PC-3 (cell line): ENCODE data around the gene PPIL4. TPM values are rescaled to one million over a fixed set of nuclear protein-coding genes. Genes with fewer than 3 reads are reported as not detected.
A peak's percentile ranks its signal among the peaks of the same experiment; 100 is the strongest.

ENCODE experiments used
- ATAC-seq: fragments of 200-7000 bp; cut with Tn5 transposase; 2 replicates; pipeline ENCODE4 v1.9.1; 2020; ENCODE audit warnings: mild to moderate bottlenecking, moderate library complexity
- BruUV-seq: library from RNA; stranded (reverse); fragments of 400-500 nt; replicated peaks from 2 replicates; lab custom pipeline; 2021; lab: Mats Ljungman, UMichigan
- CTCF ChIA-PET: fragments of 300-600 bp; sonication (Branson Sonifier 250); formaldehyde crosslinking; loops from one replicate; lab custom pipeline; 2022; ENCODE audit warnings: antibody characterized with exemption; lab: Charles Lee
- POLR2A ChIA-PET: fragments of 300-600 bp; sonication (Branson Sonifier 250); formaldehyde crosslinking; loops from one replicate; lab custom pipeline; 2022; ENCODE audit warnings: antibody characterized with exemption; ENCODE audit not compliant: unreplicated experiment; lab: Charles Lee
- DNase-seq: peaks from one replicate; pipeline ENCODE4 v3.0.0-alpha.2; 2015
- H2AFZ ChIP-seq: fragments of 300-600 bp; sonication (generic); 2 replicates; pipeline ENCODE4 v1.6.0; 2016; ENCODE audit warnings: antibody characterized with exemption, low read length
- H3F3A ChIP-seq: fragments of 300-600 bp; sonication (generic); one replicate; pipeline ENCODE4 v1.6.0; 2017; ENCODE audit warnings: antibody characterized with exemption, low read length, control low read depth, mild to moderate bottlenecking; ENCODE audit not compliant: unreplicated experiment
- H3K27ac ChIP-seq: fragments of 300-600 bp; sonication (generic); 2 replicates; pipeline ENCODE4 v1.5.1; 2016; ENCODE audit warnings: mild to moderate bottlenecking, low read length
- H3K27me3 ChIP-seq: fragments of 300-600 bp; sonication (generic); 2 replicates; pipeline ENCODE4 v1.6.1; 2016; ENCODE audit warnings: low read length, mixed read lengths
- H3K36me3 ChIP-seq: fragments of 300-600 bp; sonication (generic); 2 replicates; pipeline ENCODE4 v1.6.1; 2016; ENCODE audit warnings: low read depth, mixed run types, low read length, mixed read lengths
- H3K4me1 ChIP-seq: fragments of 300-600 bp; sonication (generic); 2 replicates; pipeline ENCODE4 v1.5.1; 2016; ENCODE audit warnings: low read length; ENCODE audit not compliant: insufficient read depth
- H3K4me2 ChIP-seq: fragments of 300-600 bp; sonication (generic); 2 replicates; pipeline ENCODE4 v1.6.0; 2016; ENCODE audit warnings: low read length
- H3K4me3 ChIP-seq: fragments of 300-600 bp; sonication (generic); 2 replicates; pipeline ENCODE4 v1.5.1; 2016; ENCODE audit warnings: mild to moderate bottlenecking, low read length, mixed read lengths
- H3K79me2 ChIP-seq: fragments of 300-600 bp; sonication (generic); 2 replicates; pipeline ENCODE4 v1.6.1; 2017; ENCODE audit warnings: low read length, mixed read lengths
- H3K9ac ChIP-seq: fragments of 300-600 bp; sonication (generic); 2 replicates; pipeline ENCODE4 v1.6.0; 2016; ENCODE audit warnings: mild to moderate bottlenecking, low read length
- H3K9me2 ChIP-seq: fragments of 300-600 bp; sonication (generic); replicated peaks from 2 replicates; pipeline ENCODE4 v1.6.1; 2016; ENCODE audit warnings: mixed run types, low read length, mixed read lengths
- H3K9me3 ChIP-seq: fragments of 300-600 bp; sonication (generic); 2 replicates; pipeline ENCODE4 v1.6.1; 2016; ENCODE audit warnings: low read length, mixed read lengths
- H4K20me1 ChIP-seq: fragments of 300-600 bp; sonication (generic); 2 replicates; pipeline ENCODE4 v1.6.1; 2016; ENCODE audit warnings: low read length, mixed read lengths
- EZH2 ChIP-seq: fragments of 300-600 bp; sonication (generic); IDR thresholded peaks from one replicate; pipeline ENCODE4 v1.6.1; 2017; ENCODE audit warnings: antibody characterized with exemption, mild to moderate bottlenecking, low read length; ENCODE audit not compliant: unreplicated experiment
- EZH2phosphoT487 ChIP-seq: fragments of 300-600 bp; sonication (generic); IDR thresholded peaks from 2 replicates; pipeline ENCODE4 v1.6.1; 2018; ENCODE audit warnings: mild to moderate bottlenecking, antibody characterized with exemption, low read length, borderline replicate concordance
- intact Hi-C: fragments of 100-400 bp; cut with micrococcal nuclease; formaldehyde crosslinking; loops from 2 replicates; pipeline ENCODE4 v1.9.0; 2023
- total RNA-seq: library from RNA; depleted of rRNA; stranded (reverse); fragments of >200 nt; gene quantifications from 2 replicates; pipeline ENCODE4 v1.2.3, GENCODE V29; 2014; rRNA removed
- TF ChIP-seq, protein P1 (sequence below): fragments of 300-600 bp; sonication (generic); conservative IDR thresholded peaks from 2 replicates; pipeline ENCODE4 v1.5.1; 2017; ENCODE audit warnings: antibody characterized with exemption, low read depth, mild to moderate bottlenecking, low read length

PPIL4 gene
- total RNA-seq, 1 experiment from 2014 or later = 12.8 TPM

DNA sequence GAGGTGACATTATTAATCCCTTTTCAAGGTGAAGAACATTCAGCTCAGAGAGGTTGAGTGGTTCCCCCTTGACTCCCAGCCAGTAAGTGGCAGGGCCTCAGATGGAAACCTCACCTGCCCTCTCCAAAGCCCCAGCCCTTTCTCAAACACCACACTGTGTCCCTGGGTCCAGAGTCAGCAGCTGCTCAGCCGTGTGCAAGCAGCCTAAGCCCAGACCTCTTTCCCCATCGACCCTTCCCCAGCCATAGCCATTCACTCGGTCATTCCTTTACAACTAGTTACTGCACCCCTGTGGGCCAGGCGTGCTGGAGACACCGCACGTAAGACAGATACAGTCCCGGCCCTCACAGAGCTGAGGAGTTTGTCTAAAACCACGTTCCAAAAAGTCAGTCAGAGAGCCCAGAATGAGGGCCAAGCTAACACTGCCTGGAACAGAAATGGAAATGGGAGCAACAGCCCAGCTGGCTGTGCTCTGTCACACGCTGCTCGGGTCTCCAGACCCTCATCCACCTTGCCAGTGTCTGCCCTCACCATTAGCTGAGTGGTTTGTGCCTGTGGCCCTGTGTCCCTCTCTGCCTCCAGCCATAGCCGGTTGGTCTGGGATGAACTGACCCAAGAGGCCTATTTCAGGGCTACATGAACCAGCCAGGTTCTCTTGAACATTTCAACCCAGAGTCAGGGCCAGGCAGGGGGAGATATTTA is 90.7 kb downstream of the PPIL4 start:
- H3K4me3 ChIP-seq = no peak overlapping the region
- H3K9me3 ChIP-seq = no peaks in the 10 kb centered on the region
- no peaks in the 10 kb centered on the region for H3K9me2 ChIP-seq
- ATAC-seq = no peak
- no peak overlapping the region for H3K9ac ChIP-seq
- POLR2A ChIA-PET = interaction anchor here (0.6 kb wide), 1 partner anchor 15 kb away, joined by 5 read pairs; no protein-coding TSS in a partner anchor
- TF ChIP-seq EZH2 (no peak), EZH2phosphoT487 (no peak)
- TF ChIP-seq, protein P1, sequence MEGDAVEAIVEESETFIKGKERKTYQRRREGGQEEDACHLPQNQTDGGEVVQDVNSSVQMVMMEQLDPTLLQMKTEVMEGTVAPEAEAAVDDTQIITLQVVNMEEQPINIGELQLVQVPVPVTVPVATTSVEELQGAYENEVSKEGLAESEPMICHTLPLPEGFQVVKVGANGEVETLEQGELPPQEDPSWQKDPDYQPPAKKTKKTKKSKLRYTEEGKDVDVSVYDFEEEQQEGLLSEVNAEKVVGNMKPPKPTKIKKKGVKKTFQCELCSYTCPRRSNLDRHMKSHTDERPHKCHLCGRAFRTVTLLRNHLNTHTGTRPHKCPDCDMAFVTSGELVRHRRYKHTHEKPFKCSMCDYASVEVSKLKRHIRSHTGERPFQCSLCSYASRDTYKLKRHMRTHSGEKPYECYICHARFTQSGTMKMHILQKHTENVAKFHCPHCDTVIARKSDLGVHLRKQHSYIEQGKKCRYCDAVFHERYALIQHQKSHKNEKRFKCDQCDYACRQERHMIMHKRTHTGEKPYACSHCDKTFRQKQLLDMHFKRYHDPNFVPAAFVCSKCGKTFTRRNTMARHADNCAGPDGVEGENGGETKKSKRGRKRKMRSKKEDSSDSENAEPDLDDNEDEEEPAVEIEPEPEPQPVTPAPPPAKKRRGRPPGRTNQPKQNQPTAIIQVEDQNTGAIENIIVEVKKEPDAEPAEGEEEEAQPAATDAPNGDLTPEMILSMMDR = no peak
- no peaks in the 10 kb centered on the region for H3K27me3 ChIP-seq
- H2AFZ ChIP-seq = no peak overlapping the region
- no peaks in the 10 kb centered on the region for H4K20me1 ChIP-seq
- no peaks in the 10 kb centered on the region for H3K79me2 ChIP-seq
- intact Hi-C loops = no loop called here
- no TSS peak for BruUV-seq
- H3K27ac ChIP-seq = no peak overlapping the region
- CTCF ChIA-PET = no interaction called here
- H3K4me1 ChIP-seq = peaks cover 14% of the 10 kb centered on the region
- no peaks in the 10 kb centered on the region for H3F3A ChIP-seq
- H3K36me3 ChIP-seq = no peaks in the 10 kb centered on the region
- 0 out of 2 replicates have a peak overlapping the region, but pooled peaks have one; percentile 49 for H3K4me2 ChIP-seq
- DNase-seq = no peak

Other genes with a start within 250 kb of the PPIL4 start
- 14.7 and 18.5 TPM in 2 replicates for gene TAB2, start 228.3 kb downstream of the PPIL4 start, total RNA-seq
- 0.69 TPM in 1 of 2 replicates, not detected in the other for gene SUMO4, start 145.8 kb downstream of the PPIL4 start, total RNA-seq
- not detected in 2 replicates for gene ZC3H12D, start 61.0 kb downstream of the PPIL4 start, total RNA-seq
- gene GINM1, start 20.3 kb upstream of the PPIL4 start, total RNA-seq = 15.0 and 19.2 TPM in 2 replicates
- gene KATNA1, start 102.7 kb upstream of the PPIL4 start, total RNA-seq = 11.4 and 18.1 TPM in 2 replicates
- 9.2 and 9.7 TPM in 2 replicates for gene LATS1, start 172.1 kb upstream of the PPIL4 start, total RNA-seq
- gene NUP43, start 200.5 kb upstream of the PPIL4 start, total RNA-seq = 19.2 and 25.5 TPM in 2 replicates
- gene PCMT1, start 203.7 kb upstream of the PPIL4 start, total RNA-seq = 122 and 158 TPM in 2 replicates